IMR-90 (cell line): ENCODE results near the gene CRYBG2. TPM values are rescaled to one million over a fixed set of nuclear protein-coding genes. Genes with fewer than 3 reads are reported as not detected.

Source experiments
- ATAC-seq: fragments of 200-7000 bp; cut with Tn5 transposase; 2 replicates; pipeline ENCODE4 v1.9.1; 2020; ENCODE audit warnings: low read depth, mild to moderate bottlenecking, moderate library complexity
- BruUV-seq: library from RNA; stranded (reverse); fragments of 400-500 nt; replicated peaks from 2 replicates; lab custom pipeline; 2021; lab: Mats Ljungman, UMichigan
- CTCF ChIA-PET: fragments of 300-600 bp; formaldehyde crosslinking; extraction: SDS; loops from one replicate; lab custom pipeline; 2021; ENCODE audit warnings: antibody characterized with exemption; lab: Yijun Ruan, JAX
- POLR2A ChIA-PET: fragments of 300-600 bp; sonication (Branson Sonifier 250); formaldehyde crosslinking; loops from one replicate; lab custom pipeline; 2022; ENCODE audit warnings: antibody characterized with exemption; ENCODE audit not compliant: unreplicated experiment; lab: Charles Lee
- DNase-seq: peaks from one replicate; pipeline ENCODE4 v3.0.0; 2013
- H2AFZ ChIP-seq: replicated peaks from 2 replicates; pipeline ENCODE3; 2013; ENCODE audit warnings: low read length, mild to moderate bottlenecking; ENCODE audit not compliant: poor library complexity
- H2AK5ac ChIP-seq: 2 replicates; pipeline ENCODE4 v1.6.1; 2013; ENCODE audit warnings: low read depth, low read length, inconsistent platforms
- H2AK9ac ChIP-seq: replicated peaks from 2 replicates; pipeline ENCODE3; 2013; ENCODE audit warnings: mild to moderate bottlenecking, low read depth, low read length, moderate library complexity; ENCODE audit not compliant: poor library complexity
- H2BK120ac ChIP-seq: 2 replicates; pipeline ENCODE4 v1.6.1; 2013; ENCODE audit warnings: low read depth, low read length, inconsistent platforms
- H2BK15ac ChIP-seq: 3 replicates; pipeline ENCODE4 v1.6.1; 2013; ENCODE audit warnings: low read depth, low read length, inconsistent platforms
- H2BK20ac ChIP-seq: 2 replicates; pipeline ENCODE4 v1.6.1; 2013; ENCODE audit warnings: low read depth, mild to moderate bottlenecking, inconsistent platforms, low read length, moderate library complexity
- H2BK5ac ChIP-seq: 2 replicates; pipeline ENCODE4 v1.6.1; 2013; ENCODE audit warnings: mild to moderate bottlenecking, low read depth, low read length, inconsistent platforms; ENCODE audit not compliant: poor library complexity, severe bottlenecking
- H3K14ac ChIP-seq: replicated peaks from 2 replicates; pipeline ENCODE4 v1.6.1; 2013; ENCODE audit warnings: low read depth, low read length, inconsistent platforms
- H3K18ac ChIP-seq: 2 replicates; pipeline ENCODE4 v1.6.1; 2013; ENCODE audit warnings: low read depth, low read length, control low read depth
- H3K23ac ChIP-seq: 2 replicates; pipeline ENCODE4 v1.6.1; 2013; ENCODE audit warnings: low read depth, low read length, inconsistent platforms
- H3K27ac ChIP-seq: 2 replicates; pipeline ENCODE4 v1.5.1; 2013; ENCODE audit warnings: mild to moderate bottlenecking, control low read depth, low read length; ENCODE audit not compliant: insufficient read depth
- H3K27me3 ChIP-seq: 2 replicates; pipeline ENCODE4 v1.6.1; 2013; ENCODE audit warnings: low read length; ENCODE audit not compliant: control insufficient read depth, insufficient read depth
- H3K36me3 ChIP-seq: 2 replicates; pipeline ENCODE4 v1.6.1; 2013; ENCODE audit warnings: low read length, mixed read lengths; ENCODE audit not compliant: control insufficient read depth, insufficient read depth
- H3K4ac ChIP-seq: 2 replicates; pipeline ENCODE4 v1.6.1; 2013; ENCODE audit warnings: low read depth, low read length, inconsistent platforms
- H3K4me1 ChIP-seq: 2 replicates; pipeline ENCODE4 v1.6.1; 2013; ENCODE audit warnings: low read length, mixed read lengths; ENCODE audit not compliant: control insufficient read depth, insufficient read depth
- H3K4me2 ChIP-seq: 2 replicates; pipeline ENCODE4 v1.6.1; 2013; ENCODE audit warnings: low read depth, mild to moderate bottlenecking, control low read depth, low read length, moderate library complexity
- H3K4me3 ChIP-seq: 2 replicates; pipeline ENCODE4 v1.5.1; 2013; ENCODE audit warnings: low read depth, mild to moderate bottlenecking, control low read depth, low read length, moderate library complexity; ENCODE audit not compliant: insufficient read depth
- H3K56ac ChIP-seq: 2 replicates; pipeline ENCODE4 v1.6.1; 2013; ENCODE audit warnings: low read length, inconsistent platforms; ENCODE audit not compliant: insufficient read depth; ENCODE audit errors: extremely low read depth
- H3K79me1 ChIP-seq, 2 experiments: 2 replicates each; pipeline ENCODE4 v1.6.1; 2013; ENCODE audit warnings: low read length in 2 of 2, inconsistent platforms in 1 of 2, low read depth in 1 of 2
- H3K9ac ChIP-seq: 2 replicates; pipeline ENCODE4 v1.6.1; 2013; ENCODE audit warnings: low read depth, low read length, control low read depth
- H3K9me1 ChIP-seq: 2 replicates; pipeline ENCODE4 v1.6.1; 2013; ENCODE audit warnings: low read length, inconsistent platforms; ENCODE audit not compliant: insufficient read depth
- H3K9me3 ChIP-seq: 2 replicates; pipeline ENCODE4 v1.6.1; 2013; ENCODE audit warnings: low read length; ENCODE audit not compliant: control insufficient read depth, insufficient read depth
- H4K20me1 ChIP-seq: 2 replicates; pipeline ENCODE4 v1.6.1; 2013; ENCODE audit warnings: low read length, inconsistent platforms; ENCODE audit not compliant: insufficient read depth
- H4K5ac ChIP-seq: 2 replicates; pipeline ENCODE4 v1.6.1; 2013; ENCODE audit warnings: mild to moderate bottlenecking, low read depth, low read length, control low read depth
- H4K8ac ChIP-seq, 2 experiments: 2 replicates each; pipeline ENCODE4 v1.6.1; 2013; ENCODE audit warnings: low read depth in 2 of 2, low read length in 2 of 2, control low read depth in 1 of 2, inconsistent platforms in 1 of 2
- H4K91ac ChIP-seq: 2 replicates; pipeline ENCODE4 v1.6.1; 2013; ENCODE audit warnings: low read depth, low read length, inconsistent platforms; ENCODE audit not compliant: insufficient read depth
- MAFK ChIP-seq: IDR thresholded peaks from 2 replicates; pipeline ENCODE4 v1.6.1; 2012; ENCODE audit warnings: low read depth, low read length, improper control_type of control experiment
- MAZ ChIP-seq: IDR thresholded peaks from 2 replicates; pipeline ENCODE4 v1.6.1; 2012; ENCODE audit warnings: low read depth, mild to moderate bottlenecking, low read length, improper control_type of control experiment, moderate library complexity, borderline replicate concordance
- MXI1 ChIP-seq: IDR thresholded peaks from 2 replicates; pipeline ENCODE4 v1.6.1; 2012; ENCODE audit warnings: low read depth, mild to moderate bottlenecking, low read length, moderate library complexity, borderline replicate concordance
- NFE2L2 ChIP-seq: fragments of 150-350 bp; IDR thresholded peaks from 2 replicates; pipeline ENCODE4 v1.6.1; 2016; ENCODE audit warnings: low read depth, mild to moderate bottlenecking, low read length
- POLR2A ChIP-seq: IDR thresholded peaks from 2 replicates; pipeline ENCODE4 v1.6.1; 2012; ENCODE audit warnings: mild to moderate bottlenecking, low read depth, low read length
- SMC3 ChIP-seq: fragments of 150-350 bp; IDR thresholded peaks from 2 replicates; pipeline ENCODE4 v1.6.1; 2016; ENCODE audit warnings: low read depth, mild to moderate bottlenecking, antibody characterized with exemption, low read length, moderate library complexity
- WGBS, 2 experiments: methylation state at CpG; one replicate each; pipeline versions ENCODE4 v1.1.5 to v1.1.7; 2013; ENCODE audit warnings: missing lambda C conversion rate in 2 of 2; ENCODE audit not compliant: insufficient read length in 1 of 2; ENCODE audit errors: extremely low coverage in 2 of 2; 5-methylcytosine and 5-hydroxymethylcytosine counted together
- dilution Hi-C: fragments of 300-500 bp; cut with HindIII; formaldehyde crosslinking; loops from one replicate; pipeline ENCODE4 v1.14.3; 2018; ENCODE audit warnings: low sequenced_read_pairs; ENCODE audit not compliant: unreplicated experiment
- in situ Hi-C: fragments of 300-500 bp; cut with MboI; formaldehyde crosslinking; loops from 3 replicates; pipeline ENCODE4 v1.14.3; 2019; ENCODE audit warnings: low sequenced_read_pairs, inconsistent platforms, mixed read lengths
- intact Hi-C: fragments of 100-400 bp; cut with micrococcal nuclease; formaldehyde crosslinking; loops from 2 replicates; pipeline ENCODE4 v1.10.0; 2022
- polyA plus RNA-seq, 3 experiments: library from polyadenylated mRNA; depleted of rRNA; stranded (reverse); fragments of >200 nt; gene quantifications; 2 replicates each; pipeline ENCODE4 v1.2.3, GENCODE V29; 2012; ENCODE audit warnings: low replicate concordance in 1 of 3
- total RNA-seq: library from RNA; depleted of rRNA; stranded (reverse); fragments of >200 nt; gene quantifications from 2 replicates; pipeline ENCODE4 v1.2.3, GENCODE V29; 2012
- TF ChIP-seq, protein P1 (sequence below): conservative IDR thresholded peaks from 2 replicates; pipeline ENCODE4 v1.5.1; 2012; ENCODE audit warnings: mild to moderate bottlenecking, low read depth, low read length, improper control_type of control experiment
- TF ChIP-seq, protein P2 (sequence below): fragments of 150-350 bp; IDR thresholded peaks from 2 replicates; pipeline ENCODE4 v1.6.1; 2017; ENCODE audit warnings: mild to moderate bottlenecking, antibody characterized with exemption, low read length, low read depth

CRYBG2 gene
- total and polyA plus RNA-seq, 2 of the 4 experiments (the other 2 are of a cell fraction): not detected

DNA sequence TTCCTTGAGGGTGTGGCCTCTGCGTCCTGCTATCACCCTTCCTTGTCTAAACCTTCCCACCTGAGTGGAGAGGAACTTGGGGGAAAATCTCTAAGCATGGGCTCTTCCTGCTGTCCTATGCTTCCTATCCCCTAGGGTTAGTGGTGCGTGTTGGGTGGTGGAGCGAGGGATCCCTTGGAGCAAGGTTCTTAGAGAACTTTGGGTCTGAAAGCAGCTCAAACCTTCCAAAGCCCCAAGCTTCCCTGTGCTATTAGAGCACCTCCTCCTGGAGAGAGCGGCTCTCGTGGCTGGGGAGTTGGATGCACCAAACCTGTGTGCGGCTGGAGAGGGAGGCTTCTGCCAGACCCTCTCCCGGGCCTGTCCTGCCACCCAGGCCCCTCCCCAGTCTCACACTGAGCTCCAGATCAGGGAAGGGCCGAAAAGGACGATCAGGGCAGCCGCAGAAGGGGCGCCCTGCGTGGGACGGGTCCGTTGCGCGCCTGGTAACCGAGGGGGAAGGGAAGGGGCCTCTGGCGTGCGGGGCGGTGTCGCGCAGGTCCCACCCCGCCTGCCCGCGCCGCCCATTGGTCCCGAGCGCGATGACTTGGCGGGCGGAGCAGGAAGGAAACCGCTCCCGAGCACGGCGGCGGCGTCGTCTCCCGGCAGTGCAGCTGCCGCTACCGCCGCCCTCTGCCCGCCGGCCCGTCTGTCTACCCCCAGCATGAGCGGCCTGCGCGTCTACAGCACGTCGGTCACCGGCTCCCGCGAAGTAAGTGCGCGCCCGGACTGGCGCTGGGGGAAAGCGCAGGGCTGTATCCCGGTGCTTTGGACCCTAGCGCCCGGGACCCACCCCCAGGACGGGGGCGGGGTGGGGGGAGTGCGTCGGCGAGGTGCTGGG lies 74.2 kb downstream of the CRYBG2 start, which contains the start of gene SH3BGRL3:
TSS of gene SH3BGRL3 (plus strand) at position 631 of the 877 bp plus-strand sequence. CDS start at position 701, 70 bp downstream.
- Histone ChIP-seq H3K4me2 (peak within 1 kb of the TSS; percentile 96), H4K20me1 (peaks cover 51% of the 10 kb centered on the region), H3K9me3 (no peaks in the 10 kb centered on the region), H3K23ac (peak within 1 kb of the TSS; percentile 97), H2BK15ac (peak within 1 kb of the TSS; percentile 91; the same call in 2 of the 3 replicates), H3K4me1 (peaks cover 64% of the 10 kb centered on the region), H2AFZ (peak within 1 kb of the TSS; percentile 94), H3K14ac (peak within 1 kb of the TSS; percentile 98), H3K27ac (peak within 1 kb of the TSS; percentile 95), H3K9ac (peak within 1 kb of the TSS; percentile 96), H4K91ac (peak within 1 kb of the TSS; percentile 95), H2AK9ac (peak within 1 kb of the TSS; percentile 100), H2BK120ac (peak within 1 kb of the TSS; percentile 93), H2AK5ac (peak within 1 kb of the TSS; percentile 99), H2BK5ac (peak within 1 kb of the TSS; percentile 98), H3K4ac (peak within 1 kb of the TSS; percentile 99), H3K4me3 (peak within 1 kb of the TSS; percentile 89), H4K8ac (peak within 1 kb of the TSS; percentile 79 to 90), H3K9me1 (peaks cover 49% of the 10 kb centered on the region), H3K27me3 (no peaks in the 10 kb centered on the region), H3K18ac (peak within 1 kb of the TSS; percentile 75), H3K36me3 (peaks cover 24% of the 10 kb centered on the region), H4K5ac (peak within 1 kb of the TSS; percentile 71), H3K56ac (peak within 1 kb of the TSS; percentile 73), H3K79me1 (peaks cover 25 to 67% of the 10 kb centered on the region in 2 experiments), H2BK20ac (peak within 1 kb of the TSS; percentile 84)
- ChIA-PET POLR2A (no interaction called here), CTCF (interaction anchor here (0.6 to 1.5 kb wide), 6 partner anchors 37 to 1505 kb away, joined by 3 to 7 read pairs (median 4); partner anchors contain the start of genes CATSPER4, CD52 and CEP85)
- intact Hi-C loops: loop anchor here (5.0 kb wide), 1 partner anchor 242 kb away; no protein-coding TSS in a partner anchor
- DNase-seq: peak; percentile 75
- in situ Hi-C loops: no loop called here
- no TSS peak for BruUV-seq
- TF ChIP-seq MXI1 (peak; percentile 25; the same call in 1 of the 2 replicates), SMC3 (no peak), POLR2A (peak; percentile 93), NFE2L2 (no peak), MAZ (peak; percentile 66; the same call in 1 of the 2 replicates), MAFK (no peak)
- TF ChIP-seq, protein P1, sequence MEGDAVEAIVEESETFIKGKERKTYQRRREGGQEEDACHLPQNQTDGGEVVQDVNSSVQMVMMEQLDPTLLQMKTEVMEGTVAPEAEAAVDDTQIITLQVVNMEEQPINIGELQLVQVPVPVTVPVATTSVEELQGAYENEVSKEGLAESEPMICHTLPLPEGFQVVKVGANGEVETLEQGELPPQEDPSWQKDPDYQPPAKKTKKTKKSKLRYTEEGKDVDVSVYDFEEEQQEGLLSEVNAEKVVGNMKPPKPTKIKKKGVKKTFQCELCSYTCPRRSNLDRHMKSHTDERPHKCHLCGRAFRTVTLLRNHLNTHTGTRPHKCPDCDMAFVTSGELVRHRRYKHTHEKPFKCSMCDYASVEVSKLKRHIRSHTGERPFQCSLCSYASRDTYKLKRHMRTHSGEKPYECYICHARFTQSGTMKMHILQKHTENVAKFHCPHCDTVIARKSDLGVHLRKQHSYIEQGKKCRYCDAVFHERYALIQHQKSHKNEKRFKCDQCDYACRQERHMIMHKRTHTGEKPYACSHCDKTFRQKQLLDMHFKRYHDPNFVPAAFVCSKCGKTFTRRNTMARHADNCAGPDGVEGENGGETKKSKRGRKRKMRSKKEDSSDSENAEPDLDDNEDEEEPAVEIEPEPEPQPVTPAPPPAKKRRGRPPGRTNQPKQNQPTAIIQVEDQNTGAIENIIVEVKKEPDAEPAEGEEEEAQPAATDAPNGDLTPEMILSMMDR: peak; percentile 46
- TF ChIP-seq, protein P2, sequence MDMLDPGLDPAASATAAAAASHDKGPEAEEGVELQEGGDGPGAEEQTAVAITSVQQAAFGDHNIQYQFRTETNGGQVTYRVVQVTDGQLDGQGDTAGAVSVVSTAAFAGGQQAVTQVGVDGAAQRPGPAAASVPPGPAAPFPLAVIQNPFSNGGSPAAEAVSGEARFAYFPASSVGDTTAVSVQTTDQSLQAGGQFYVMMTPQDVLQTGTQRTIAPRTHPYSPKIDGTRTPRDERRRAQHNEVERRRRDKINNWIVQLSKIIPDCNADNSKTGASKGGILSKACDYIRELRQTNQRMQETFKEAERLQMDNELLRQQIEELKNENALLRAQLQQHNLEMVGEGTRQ: no peak
- WGBS, 2 experiments: 1% methylated on average over 16 of the region's 66 CpGs; no CpG with 5 or more reads in 1 of the 2 experiments
- dilution Hi-C loops: no loop called here
- peak; percentile 68 for ATAC-seq
